ENCODE measurements around the gene HINT1.

HINT1 gene

DNA sequence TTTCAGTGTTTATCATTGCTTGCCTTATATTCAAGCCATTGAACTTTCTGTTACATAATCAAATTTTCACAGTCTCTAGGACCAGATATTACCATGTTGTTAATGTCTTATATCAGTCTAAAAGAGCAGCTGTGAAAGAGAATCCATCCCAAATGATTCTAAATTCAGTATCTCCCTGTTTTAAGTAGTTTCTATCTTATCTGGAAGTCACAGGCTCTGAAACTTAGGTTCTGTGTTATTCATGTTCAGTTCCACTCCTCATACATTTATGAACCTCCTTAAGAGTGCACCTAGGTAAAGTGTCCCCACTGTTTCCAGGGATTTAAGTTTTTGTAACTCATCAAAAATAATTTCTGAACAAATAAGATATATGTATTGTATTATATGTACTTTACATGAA lies 15.4 kb upstream of the HINT1 start:
- DNase-seq (ENCODE audit: low read depth) = no peak
- H3K4me3 ChIP-seq (ENCODE audit: low read depth, low read length) = no peak overlapping the region
- no peak for TF ChIP-seq CTCF (IDR thresholded peaks at IDR 0.05; ENCODE audit: control insufficient read depth, extremely low read depth, insufficient read depth)

GRCh38 chr5:131171276-131171810 lies 6.3 kb upstream of the HINT1 start:
- no peak for TF ChIP-seq CTCF (IDR thresholded peaks at IDR 0.05; ENCODE audit: control insufficient read depth, extremely low read depth, insufficient read depth)
- H3K4me3 ChIP-seq (ENCODE audit: low read depth, low read length) = peak overlapping the region; percentile 61
- DNase-seq (ENCODE audit: low read depth) = no peak

DNA sequence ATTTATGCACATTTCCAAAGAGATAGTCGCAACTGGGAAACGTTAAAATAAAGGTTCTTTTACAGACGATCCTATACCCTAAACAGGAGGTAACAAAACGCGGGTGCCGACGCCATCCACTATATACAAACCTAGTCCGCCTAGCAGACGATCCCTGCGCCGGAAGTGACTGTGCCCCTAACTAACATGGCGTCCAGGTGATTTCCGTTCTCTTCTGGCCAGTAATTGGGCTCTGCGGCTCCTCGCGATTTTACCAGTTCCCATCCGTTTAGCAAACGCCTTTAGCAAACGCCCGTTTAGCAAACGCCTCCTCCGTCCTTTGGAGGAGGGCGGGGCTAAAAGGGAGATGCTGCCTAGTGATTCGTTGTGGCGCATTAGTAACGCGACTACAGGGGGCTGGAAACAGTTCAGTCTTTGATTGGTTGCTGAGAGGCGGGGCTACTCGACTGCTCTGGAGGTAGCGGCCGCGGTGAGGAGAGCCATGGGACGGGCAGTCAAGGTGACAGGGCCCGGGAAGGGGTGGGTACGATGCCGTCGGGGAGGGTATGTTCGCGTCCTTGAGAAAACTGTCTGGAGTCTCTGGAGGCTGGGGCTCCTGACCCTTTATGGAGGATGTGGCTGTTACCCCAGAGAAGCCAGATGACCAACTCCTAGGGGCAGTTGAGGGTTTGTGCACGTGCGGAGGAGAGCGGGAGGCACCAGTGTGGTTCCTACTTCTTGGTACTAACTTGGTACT lies 5.7 kb upstream of the HINT1 start, which contains the start of gene LYRM7:
Gene LYRM7 (plus strand): TSS at position 405 of the 736 bp plus-strand sequence. CDS start 77 bp downstream, at position 482.
- peak within 1 kb of the TSS; percentile 61 for H3K4me3 ChIP-seq (ENCODE audit: low read depth, low read length)
- peak; percentile 99 for DNase-seq (ENCODE audit: low read depth)
- TF ChIP-seq CTCF (IDR thresholded peaks at IDR 0.05; ENCODE audit: control insufficient read depth, extremely low read depth, insufficient read depth) = no peak

GRCh38 chr5:131169810-131170539 lies 4.9 kb upstream of the HINT1 start:
- DNase-seq (ENCODE audit: low read depth) = no peak
- no peak for TF ChIP-seq CTCF (IDR thresholded peaks at IDR 0.05; ENCODE audit: control insufficient read depth, extremely low read depth, insufficient read depth)
- H3K4me3 ChIP-seq (ENCODE audit: low read depth, low read length) = peak overlapping the region; percentile 61

- TF ChIP-seq CTCF (IDR thresholded peaks at IDR 0.05; ENCODE audit: control insufficient read depth, extremely low read depth, insufficient read depth) = no peak
- no peak for DNase-seq (ENCODE audit: low read depth)
- H3K4me3 ChIP-seq (ENCODE audit: low read depth, low read length) = no peak overlapping the region
Measured at GRCh38 chr5:131167615-131168014, 2.6 kb upstream of the HINT1 start.

- DNase-seq (ENCODE audit: low read depth) = no peak
- 0 out of 2 replicates have a peak, but pooled peaks have one; percentile 2 for TF ChIP-seq CTCF (IDR thresholded peaks at IDR 0.05; ENCODE audit: control insufficient read depth, extremely low read depth, insufficient read depth)
- H3K4me3 ChIP-seq (ENCODE audit: low read depth, low read length) = peak overlapping the region; percentile 82
Measured at GRCh38 chr5:131164191-131165118, 601 bp downstream of the HINT1 start.
